Left lung (tissue), 10 donors: ENCODE results near the gene NYAP2. TPM values are rescaled to one million over a fixed set of nuclear protein-coding genes. Genes with fewer than 3 reads are reported as not detected.

Experiments used
- ATAC-seq: fragments of 200-7000 bp; cut with Tn5 transposase; one replicate; pipeline ENCODE4 v1.9.1; 2020; ENCODE audit warnings: moderate library complexity
- DNase-seq, 4 donors: peaks; one replicate each; pipeline ENCODE4 v3.0.0-alpha.2; 2013 to 2020
- H3K27ac ChIP-seq, 2 donors: fragments of 200-600 bp; sonication (generic) in 1 of 2; one replicate each; pipeline versions ENCODE4 v1.5.0 to v1.8.0; 2020 to 2021
- H3K27me3 ChIP-seq, 2 donors: fragments of 200-600 bp; sonication (generic) in 1 of 2; one replicate each; pipeline versions ENCODE4 v1.5.0 to v1.8.0; 2020 to 2021
- H3K36me3 ChIP-seq, 2 donors: fragments of 200-600 bp; sonication (generic) in 1 of 2; one replicate each; pipeline versions ENCODE4 v1.5.0 to v1.8.0; 2020 to 2021
- H3K4me1 ChIP-seq, 2 donors: fragments of 200-600 bp; one replicate each; pipeline ENCODE4 v1.8.0; 2021
- H3K4me3 ChIP-seq, 2 donors: fragments of 200-600 bp; sonication (generic) in 1 of 2; one replicate each; pipeline versions ENCODE4 v1.5.0 to v1.8.0; 2020 to 2021; ENCODE audit warnings: mild to moderate bottlenecking in 1 of 2
- H3K9me3 ChIP-seq, 2 donors: fragments of 200-600 bp; sonication (generic) in 1 of 2; one replicate each; pipeline versions ENCODE4 v1.5.0 to v1.8.0; 2020 to 2021
- CTCF ChIP-seq, 2 donors: fragments of 200-600 bp; sonication (generic) in 1 of 2; IDR thresholded peaks; one replicate each; pipeline versions ENCODE4 v1.5.0 to v1.8.0; 2021; ENCODE audit warnings: antibody characterized with exemption in 2 of 2
- intact Hi-C, 2 donors: fragments of 100-400 bp; cut with DNase I; formaldehyde crosslinking; loops; one replicate each; pipeline versions ENCODE4 v1.11.2 to v1.14.2; 2022
- polyA plus RNA-seq, 6 donors: library from polyadenylated mRNA; unstranded; fragments of 120-200 nt; gene quantifications; one replicate each; pipeline ENCODE4 v1.2.1, GENCODE V29; 2013; ENCODE audit not compliant: insufficient read length in 6 of 6
- total RNA-seq, 2 donors: library from RNA; stranded (reverse); fragmentation: NEBNext Ultra II Directional; extraction: Animal tissue kit (Norgen Biotek cat#: 25700); gene quantifications; one replicate each; pipeline ENCODE4 v1.2.1, GENCODE V29; 2021
- donor health status: DM: no; HTN: yes; CAD: no.
- donor health status: DM: no; HTN: no; CAD: no.

The NYAP2 gene
- total and polyA plus RNA-seq, 8 donors = 0.04 to 1.0 (median 0.07) TPM

GRCh38 chr2:225598897-225599296, 199.4 kb downstream of the NYAP2 start:
- Histone ChIP-seq H3K36me3 (no peaks in the 10 kb centered on the region), H3K4me1 (no peaks in the 10 kb centered on the region), H3K27me3 (no peaks in the 10 kb centered on the region), H3K4me3 (no peak overlapping the region), H3K9me3 (peaks cover 0 to 8% of the 10 kb centered on the region in 2 donors), H3K27ac (no peak overlapping the region)
- ATAC-seq = no peak
- no peak for TF ChIP-seq CTCF (IDR thresholded peaks at IDR 0.05)
- no peak for DNase-seq
- intact Hi-C loops = no loop called here

- Histone ChIP-seq H3K9me3 (peaks cover 0 to 8% of the 10 kb centered on the region in 2 donors), H3K36me3 (no peaks in the 10 kb centered on the region), H3K27me3 (no peaks in the 10 kb centered on the region), H3K27ac (no peak overlapping the region), H3K4me3 (no peak overlapping the region), H3K4me1 (no peaks in the 10 kb centered on the region)
- intact Hi-C loops = no loop called here
- ATAC-seq (no peak), DNase-seq (no peak)
- TF ChIP-seq CTCF (IDR thresholded peaks at IDR 0.05) = no peak
Measured at GRCh38 chr2:225599856-225600255, 200.3 kb downstream of the NYAP2 start.

- Histone ChIP-seq H3K4me1 (no peaks in the 10 kb centered on the region), H3K36me3 (no peaks in the 10 kb centered on the region), H3K9me3 (peaks cover 0 to 8% of the 10 kb centered on the region in 2 donors), H3K4me3 (no peak overlapping the region), H3K27ac (no peak overlapping the region), H3K27me3 (no peaks in the 10 kb centered on the region)
- ATAC-seq (no peak), DNase-seq (no peak)
- TF ChIP-seq CTCF (IDR thresholded peaks at IDR 0.05) = no peak
- intact Hi-C loops = no loop called here
Measured at GRCh38 chr2:225600444-225600843, 200.9 kb downstream of the NYAP2 start.

- ATAC-seq = no peak
- H3K4me1 ChIP-seq = no peaks in the 10 kb centered on the region
- no peaks in the 10 kb centered on the region for H3K36me3 ChIP-seq
- intact Hi-C loops = no loop called here
- no peak overlapping the region for H3K27ac ChIP-seq
- no peak overlapping the region for H3K4me3 ChIP-seq
- no peak for DNase-seq
- peaks cover 0 to 8% of the 10 kb centered on the region in 2 donors for H3K9me3 ChIP-seq
- H3K27me3 ChIP-seq = no peaks in the 10 kb centered on the region
- TF ChIP-seq CTCF (IDR thresholded peaks at IDR 0.05) = no peak
Measured at GRCh38 chr2:225600865-225601264, 201.4 kb downstream of the NYAP2 start.

GRCh38 chr2:225602205-225602604, 202.7 kb downstream of the NYAP2 start:
- intact Hi-C loops = no loop called here
- H3K27ac ChIP-seq = no peak overlapping the region
- no peak overlapping the region for H3K4me3 ChIP-seq
- DNase-seq = no peak
- H3K27me3 ChIP-seq = no peaks in the 10 kb centered on the region
- peaks cover 0 to 8% of the 10 kb centered on the region in 2 donors for H3K9me3 ChIP-seq
- no peak for ATAC-seq
- no peak for TF ChIP-seq CTCF (IDR thresholded peaks at IDR 0.05)
- H3K4me1 ChIP-seq = no peaks in the 10 kb centered on the region
- no peaks in the 10 kb centered on the region for H3K36me3 ChIP-seq
